Natural killer cell treated with Interleukin-12 subunit alpha and Interleukin-12 subunit beta and Interleukin-15 and Interleukin-18, amount 100 ng/mL, for 72 hours (primary cell): Measurements from ENCODE around the gene TENM4. TPM values are rescaled to one million over a fixed set of nuclear protein-coding genes. Genes with fewer than 3 reads are reported as not detected.
A peak's percentile ranks its signal among the peaks of the same experiment; 100 is the strongest.

Experiments used
- ATAC-seq, 2 donors: fragments of 150-1000 bp; cut with Tn5 transposase in 1 of 2; sonication (Bioruptor Pico), chemical (Tn5 transposase) in 1 of 2; 2 replicates each; pipeline ENCODE4 v1.10.0; 2021
- DNase-seq: peaks from one replicate; pipeline ENCODE4 v3.0.0; 2022; ENCODE audit warnings: low spot score
- H3K27ac Mint-ChIP-seq, 2 donors: 1 replicate in 1 of 2; 2 replicates in 1 of 2; pipeline ENCODE4 v1.8.0; 2022; ENCODE audit warnings: mixed read lengths in 2 of 2, mild to moderate bottlenecking in 1 of 2, moderate library complexity in 1 of 2
- H3K27me3 Mint-ChIP-seq, 2 donors: 1 replicate in 1 of 2; 2 replicates in 1 of 2; pipeline ENCODE4 v1.8.0; 2022; ENCODE audit warnings: mixed read lengths in 2 of 2
- H3K36me3 Mint-ChIP-seq: one replicate; pipeline ENCODE4 v1.8.0; 2022; ENCODE audit warnings: mixed read lengths
- H3K4me1 Mint-ChIP-seq, 2 donors: 1 replicate in 1 of 2; 2 replicates in 1 of 2; pipeline ENCODE4 v1.8.0; 2022; ENCODE audit warnings: low read depth in 2 of 2, mixed read lengths in 2 of 2, mild to moderate bottlenecking in 1 of 2
- H3K4me3 Mint-ChIP-seq: one replicate; pipeline ENCODE4 v1.8.0; 2022; ENCODE audit warnings: mixed read lengths
- H3K9me3 Mint-ChIP-seq: 2 replicates; pipeline ENCODE4 v1.8.0; 2022; ENCODE audit warnings: mixed read lengths
- total RNA-seq, 2 donors: library from RNA; stranded (reverse); gene quantifications; one replicate each; pipeline ENCODE4 v1.2.3, GENCODE V29; 2022

The TENM4 gene
- total RNA-seq, 2 donors from 2014 or later: not detected

- H3K4me1 Mint-ChIP-seq: peaks cover 0 to 4% of the 10 kb centered on the region in 2 donors
- no peak for ATAC-seq
- DNase-seq: no peak
Observed at GRCh38 chr11:79438631-79439409, 2.0 kb downstream of the TENM4 start.

GRCh38 chr11:79437981-79438630 lies 2.7 kb downstream of the TENM4 start:
- Mint-ChIP-seq H3K4me1 (peaks cover 0 to 4% of the 10 kb centered on the region in 2 donors), H3K36me3 (peaks cover 7% of the 10 kb centered on the region), H3K9me3 (peaks cover 3% of the 10 kb centered on the region), H3K4me3 (no peak overlapping the region), H3K27me3 (peaks cover 40 to 50% of the 10 kb centered on the region in 2 donors), H3K27ac (no peak overlapping the region)
- no peak for DNase-seq
- ATAC-seq: no peak

More at GRCh38 chr11:79438631-79439409, 2.0 kb downstream of the TENM4 start:
- Mint-ChIP-seq H3K27ac (no peak overlapping the region), H3K4me3 (no peak overlapping the region), H3K27me3 (peaks cover 47 to 57% of the 10 kb centered on the region in 2 donors), H3K9me3 (peaks cover 7% of the 10 kb centered on the region), H3K36me3 (peaks cover 7% of the 10 kb centered on the region)

- H3K4me3 Mint-ChIP-seq: no peak overlapping the region
- peaks cover 7% of the 10 kb centered on the region for H3K36me3 Mint-ChIP-seq
- H3K27ac Mint-ChIP-seq: no peak overlapping the region
- peaks cover 0 to 4% of the 10 kb centered on the region in 2 donors for H3K4me1 Mint-ChIP-seq
- peaks cover 3% of the 10 kb centered on the region for H3K9me3 Mint-ChIP-seq
- DNase-seq: no peak
- peaks cover 38 to 43% of the 10 kb centered on the region in 2 donors for H3K27me3 Mint-ChIP-seq
- ATAC-seq: peak in 1 of 2 donors; percentile 19
Observed at GRCh38 chr11:79437278-79437980, 3.4 kb downstream of the TENM4 start.

GRCh38 chr11:79436919-79437277 lies 3.9 kb downstream of the TENM4 start:
- DNase-seq (no peak), ATAC-seq (no peak)
- Mint-ChIP-seq H3K4me1 (peaks cover 0 to 4% of the 10 kb centered on the region in 2 donors), H3K4me3 (no peak overlapping the region), H3K9me3 (peaks cover 3% of the 10 kb centered on the region), H3K36me3 (peaks cover 7% of the 10 kb centered on the region), H3K27ac (no peak overlapping the region), H3K27me3 (peaks cover 35 to 38% of the 10 kb centered on the region in 2 donors)

GRCh38 chr11:79434283-79434682 lies 6.5 kb downstream of the TENM4 start:
- no peaks in the 10 kb centered on the region for H3K4me1 Mint-ChIP-seq
- no peaks in the 10 kb centered on the region for H3K9me3 Mint-ChIP-seq
- DNase-seq (no peak), ATAC-seq (no peak)
- H3K36me3 Mint-ChIP-seq: no peaks in the 10 kb centered on the region
- no peak overlapping the region for H3K4me3 Mint-ChIP-seq
- no peak overlapping the region for H3K27ac Mint-ChIP-seq
- peaks cover 23 to 25% of the 10 kb centered on the region in 2 donors for H3K27me3 Mint-ChIP-seq

- H3K4me1 Mint-ChIP-seq: no peaks in the 10 kb centered on the region
- no peak overlapping the region for H3K4me3 Mint-ChIP-seq
- H3K36me3 Mint-ChIP-seq: no peaks in the 10 kb centered on the region
- no peaks in the 10 kb centered on the region for H3K9me3 Mint-ChIP-seq
- ATAC-seq: no peak
- peaks cover 16 to 20% of the 10 kb centered on the region in 2 donors for H3K27me3 Mint-ChIP-seq
- no peak for DNase-seq
- no peak overlapping the region for H3K27ac Mint-ChIP-seq
Observed at GRCh38 chr11:79432138-79432537, 8.7 kb downstream of the TENM4 start.

GRCh38 chr11:79431535-79431934 lies 9.3 kb downstream of the TENM4 start:
- Mint-ChIP-seq H3K9me3 (no peaks in the 10 kb centered on the region), H3K27me3 (peaks cover 10 to 14% of the 10 kb centered on the region in 2 donors), H3K4me3 (no peak overlapping the region), H3K4me1 (no peaks in the 10 kb centered on the region), H3K36me3 (no peaks in the 10 kb centered on the region), H3K27ac (no peak overlapping the region)
- no peak for ATAC-seq
- DNase-seq: no peak

GRCh38 chr11:79430280-79430679 lies 10.6 kb downstream of the TENM4 start:
- H3K27me3 Mint-ChIP-seq: peaks cover 1 to 6% of the 10 kb centered on the region in 2 donors
- H3K36me3 Mint-ChIP-seq: no peaks in the 10 kb centered on the region
- no peaks in the 10 kb centered on the region for H3K4me1 Mint-ChIP-seq
- no peak overlapping the region for H3K27ac Mint-ChIP-seq
- H3K4me3 Mint-ChIP-seq: no peak overlapping the region
- peaks cover 3% of the 10 kb centered on the region for H3K9me3 Mint-ChIP-seq
- ATAC-seq (no peak), DNase-seq (no peak)

- H3K4me1 Mint-ChIP-seq: no peaks in the 10 kb centered on the region
- no peak overlapping the region for H3K4me3 Mint-ChIP-seq
- H3K27me3 Mint-ChIP-seq: no peaks in the 10 kb centered on the region
- peaks cover 3% of the 10 kb centered on the region for H3K9me3 Mint-ChIP-seq
- no peak overlapping the region for H3K27ac Mint-ChIP-seq
- no peaks in the 10 kb centered on the region for H3K36me3 Mint-ChIP-seq
- no peak for ATAC-seq
- no peak for DNase-seq
Observed at GRCh38 chr11:79428406-79428805, 12.4 kb downstream of the TENM4 start.

GRCh38 chr11:79427611-79428327 lies 13.1 kb downstream of the TENM4 start:
- DNase-seq (no peak), ATAC-seq (no peak)
- Mint-ChIP-seq H3K27me3 (no peaks in the 10 kb centered on the region), H3K27ac (no peak overlapping the region), H3K4me3 (no peak overlapping the region), H3K9me3 (peaks cover 3% of the 10 kb centered on the region), H3K4me1 (no peaks in the 10 kb centered on the region), H3K36me3 (no peaks in the 10 kb centered on the region)

GRCh38 chr11:79427126-79427525 lies 13.7 kb downstream of the TENM4 start:
- Mint-ChIP-seq H3K4me1 (no peaks in the 10 kb centered on the region), H3K27me3 (no peaks in the 10 kb centered on the region), H3K4me3 (no peak overlapping the region), H3K9me3 (peaks cover 3% of the 10 kb centered on the region), H3K36me3 (no peaks in the 10 kb centered on the region), H3K27ac (no peak overlapping the region)
- DNase-seq: no peak
- no peak for ATAC-seq

- Mint-ChIP-seq H3K36me3 (no peaks in the 10 kb centered on the region), H3K9me3 (peaks cover 3% of the 10 kb centered on the region), H3K27me3 (no peaks in the 10 kb centered on the region), H3K4me3 (no peak overlapping the region), H3K27ac (no peak overlapping the region), H3K4me1 (no peaks in the 10 kb centered on the region)
- no peak for ATAC-seq
- DNase-seq: no peak
Observed at GRCh38 chr11:79425463-79425862, 15.4 kb downstream of the TENM4 start.

- no peak for DNase-seq
- Mint-ChIP-seq H3K4me1 (no peaks in the 10 kb centered on the region), H3K9me3 (peaks cover 3% of the 10 kb centered on the region), H3K27ac (no peak overlapping the region), H3K36me3 (no peaks in the 10 kb centered on the region), H3K27me3 (no peaks in the 10 kb centered on the region), H3K4me3 (no peak overlapping the region)
- no peak for ATAC-seq
Observed at GRCh38 chr11:79423736-79424135, 17.1 kb downstream of the TENM4 start.
